HG02973 (cell line): ENCODE data around the gene SDR39U1.

Experiments used
- ATAC-seq: cut with Tn5 transposase; IDR thresholded peaks from one replicate; pipeline ENCODE4 v1.9.1; 2021; ENCODE audit warnings: moderate library complexity; ENCODE audit not compliant: unreplicated experiment

Gene SDR39U1

DNA sequence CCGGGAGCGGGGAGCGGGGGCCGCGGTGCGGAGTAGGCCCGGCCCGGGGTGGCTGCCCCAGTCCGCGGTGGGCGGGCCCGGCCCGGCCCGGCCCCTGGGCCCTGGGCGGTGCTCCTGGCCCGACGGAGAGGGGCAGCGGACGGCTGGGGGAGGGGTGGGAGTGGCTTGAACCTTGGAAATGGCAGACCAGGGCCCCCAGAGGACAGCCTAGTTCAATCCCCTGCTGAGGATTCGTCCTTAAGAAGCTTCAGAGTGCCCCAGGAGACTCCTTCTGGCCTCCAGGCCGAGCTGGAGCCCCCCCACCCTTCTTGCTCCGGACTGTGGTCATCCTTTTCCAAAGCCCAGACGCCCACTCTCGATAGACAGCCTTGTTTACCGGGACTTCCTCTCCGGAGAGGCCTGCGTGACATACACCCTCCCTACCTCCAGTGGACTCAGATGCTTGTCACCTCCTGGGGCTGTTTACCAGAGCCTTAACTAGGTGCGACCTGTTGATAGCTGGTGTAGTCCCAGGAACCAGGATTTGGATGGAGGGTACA, 12.4 kb downstream of the SDR39U1 start:
- peak; percentile 43 for ATAC-seq

DNA sequence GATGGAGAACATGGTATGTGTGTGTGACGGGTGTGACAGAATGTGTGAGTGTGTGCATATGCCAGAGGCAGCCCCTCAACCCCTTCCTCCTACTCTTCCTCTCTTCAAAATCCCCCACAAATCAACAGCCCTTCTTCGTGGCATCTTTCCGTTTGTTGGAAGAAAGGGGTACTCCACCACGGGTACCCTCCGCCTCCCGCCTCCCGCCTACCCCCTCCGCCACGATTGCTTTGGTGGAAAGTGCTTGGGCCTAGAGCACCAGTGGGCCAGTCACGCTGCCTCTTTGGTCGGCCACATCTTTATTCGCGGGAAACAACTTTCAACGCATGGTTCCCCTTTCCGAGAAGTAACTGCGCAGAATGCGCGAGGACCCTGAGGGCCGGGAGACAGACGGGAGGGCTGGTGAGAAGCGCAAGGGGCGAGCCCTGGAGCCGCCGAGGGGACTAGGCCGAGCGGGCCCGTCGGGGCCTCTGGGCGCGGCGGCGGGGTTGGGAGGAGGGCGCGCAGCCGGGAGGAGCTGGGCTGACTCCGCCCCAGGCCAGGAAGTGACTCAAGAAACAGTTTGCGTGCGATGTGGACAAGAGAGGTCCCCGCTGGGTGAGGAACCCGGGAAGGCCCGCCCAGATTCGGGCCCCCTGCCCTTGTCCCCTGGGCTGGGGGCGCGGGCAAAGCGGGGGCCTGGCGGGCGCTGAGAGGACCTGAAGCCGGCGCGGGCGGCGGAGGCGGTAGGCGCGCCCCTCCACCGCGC, 13.0 kb downstream of the SDR39U1 start, which contains the start of the genes CBLN3 and KHNYN:
CBLN3 (minus strand) TSS at position 274 of the 748 bp plus-strand sequence. CDS start 614 bp downstream, outside the sequence.
KHNYN (plus strand) TSS at position 560 of the 748 bp plus-strand sequence. CDS start 777 bp downstream, outside the sequence.
- ATAC-seq, result peak; percentile 77

DNA sequence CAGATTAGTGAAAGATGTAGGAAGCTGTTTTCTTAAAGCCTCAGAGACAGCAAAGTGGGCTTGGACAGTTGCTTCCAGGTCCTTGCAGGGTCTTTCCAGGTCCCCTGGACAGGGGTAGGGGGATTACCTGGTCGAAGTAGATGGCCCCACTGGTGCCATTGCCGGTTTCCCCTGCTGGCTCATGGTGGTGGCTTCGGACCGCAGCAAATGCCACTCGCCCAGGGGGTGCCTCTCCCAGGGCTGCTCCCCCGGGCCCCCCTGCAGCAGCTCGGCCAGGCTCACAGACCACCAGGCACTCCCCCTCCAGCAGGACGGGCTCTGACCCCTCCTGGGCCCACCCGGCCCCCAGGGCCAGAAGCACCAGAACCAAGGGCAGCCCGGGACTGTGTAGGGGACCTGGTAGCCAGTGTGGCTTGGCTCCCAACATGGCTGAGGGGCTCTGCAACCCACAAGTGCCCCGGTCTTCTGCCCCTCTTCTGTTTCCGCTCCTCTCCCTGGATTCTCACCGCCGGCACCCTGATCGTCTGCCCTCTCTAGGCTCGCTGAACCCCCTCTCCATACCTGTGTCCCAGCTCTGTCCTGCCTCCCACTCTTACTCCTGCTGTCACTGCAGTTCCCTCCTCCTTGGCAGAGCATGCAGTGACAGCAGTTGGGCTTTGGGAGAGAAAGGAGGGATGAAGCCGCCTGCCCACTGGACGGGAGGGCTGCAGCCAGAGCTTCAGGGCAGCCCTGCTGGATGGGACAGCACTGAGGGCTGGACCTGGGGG, 13.8 kb downstream of the SDR39U1 start:
- no peak for ATAC-seq

DNA sequence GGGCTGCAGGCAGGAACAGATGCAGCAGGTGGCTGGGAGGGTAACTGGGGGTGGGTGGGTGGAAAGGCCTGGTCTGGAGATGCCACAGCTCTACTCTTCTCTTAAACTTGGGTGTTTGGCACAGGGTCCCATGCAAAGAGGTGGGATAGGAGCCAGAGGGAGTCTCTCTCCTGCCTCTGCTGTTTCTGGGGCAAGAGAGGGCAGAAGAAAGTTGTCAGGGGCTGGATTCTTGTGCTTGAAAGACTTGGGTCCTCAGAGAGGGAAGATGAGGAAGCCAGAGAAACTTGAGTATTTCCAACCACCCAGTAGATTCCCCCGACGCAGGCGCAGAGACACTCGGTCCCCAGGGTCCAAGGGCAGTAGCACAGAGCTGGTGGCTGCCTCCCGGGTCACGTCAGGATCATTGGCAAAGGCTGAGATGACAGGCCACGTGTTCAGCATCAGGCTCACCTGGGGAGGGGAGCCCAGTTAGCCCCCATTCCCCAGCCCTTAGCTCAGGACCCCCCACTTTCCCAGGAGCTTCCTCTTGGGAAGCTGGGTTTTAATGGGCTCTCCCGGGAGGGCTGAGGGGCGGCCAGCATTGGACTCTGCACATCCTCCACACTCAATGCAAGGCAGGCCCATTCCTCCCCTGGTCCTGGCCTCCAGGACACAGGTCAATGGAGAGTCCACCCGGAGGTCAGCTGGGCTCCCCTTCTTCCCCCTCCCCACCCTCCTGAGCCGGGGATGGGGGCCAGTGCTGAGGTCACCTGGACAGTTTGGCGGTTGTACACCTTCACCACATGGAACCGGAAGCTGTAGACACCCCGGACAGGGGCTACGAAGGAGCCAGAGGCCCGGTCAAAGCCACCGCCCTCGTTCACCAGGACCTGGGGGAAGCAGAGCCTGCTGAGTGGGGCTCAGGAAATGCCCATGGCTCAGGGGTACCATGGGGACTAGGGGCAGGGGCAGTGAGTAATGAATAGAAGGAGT, 14.8 kb downstream of the SDR39U1 start:
- no peak for ATAC-seq

DNA sequence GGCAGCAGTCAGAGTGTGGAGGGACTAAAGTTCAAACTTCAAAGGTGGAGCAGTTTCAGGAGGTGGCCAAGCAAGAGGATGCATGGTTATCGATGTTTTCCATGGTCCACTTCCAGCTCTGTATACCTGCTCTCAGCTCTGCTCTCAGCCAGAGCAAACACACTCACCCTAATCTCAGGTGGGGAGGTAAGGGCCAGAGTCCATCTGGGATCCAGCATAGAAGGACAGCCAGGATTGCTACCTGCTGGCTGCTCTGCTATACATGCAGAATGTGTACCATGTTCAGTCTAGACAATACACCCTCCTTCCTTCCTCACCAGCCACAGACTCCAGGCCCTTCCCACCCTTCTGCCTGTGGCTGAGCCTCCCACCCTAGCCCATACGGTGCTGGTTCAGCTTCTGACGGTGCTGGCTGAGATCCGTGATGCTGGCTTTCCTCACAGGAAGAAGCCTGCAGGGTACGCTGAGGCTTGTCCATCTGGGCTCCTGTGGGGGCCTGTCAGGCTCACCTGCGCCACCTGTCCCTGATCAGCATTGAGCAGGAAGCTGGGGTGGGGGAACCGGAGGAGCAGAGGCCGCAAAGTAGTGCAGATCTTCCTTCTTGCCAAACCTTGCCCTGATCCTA, 15.6 kb downstream of the SDR39U1 start:
- ATAC-seq, result no peak

DNA sequence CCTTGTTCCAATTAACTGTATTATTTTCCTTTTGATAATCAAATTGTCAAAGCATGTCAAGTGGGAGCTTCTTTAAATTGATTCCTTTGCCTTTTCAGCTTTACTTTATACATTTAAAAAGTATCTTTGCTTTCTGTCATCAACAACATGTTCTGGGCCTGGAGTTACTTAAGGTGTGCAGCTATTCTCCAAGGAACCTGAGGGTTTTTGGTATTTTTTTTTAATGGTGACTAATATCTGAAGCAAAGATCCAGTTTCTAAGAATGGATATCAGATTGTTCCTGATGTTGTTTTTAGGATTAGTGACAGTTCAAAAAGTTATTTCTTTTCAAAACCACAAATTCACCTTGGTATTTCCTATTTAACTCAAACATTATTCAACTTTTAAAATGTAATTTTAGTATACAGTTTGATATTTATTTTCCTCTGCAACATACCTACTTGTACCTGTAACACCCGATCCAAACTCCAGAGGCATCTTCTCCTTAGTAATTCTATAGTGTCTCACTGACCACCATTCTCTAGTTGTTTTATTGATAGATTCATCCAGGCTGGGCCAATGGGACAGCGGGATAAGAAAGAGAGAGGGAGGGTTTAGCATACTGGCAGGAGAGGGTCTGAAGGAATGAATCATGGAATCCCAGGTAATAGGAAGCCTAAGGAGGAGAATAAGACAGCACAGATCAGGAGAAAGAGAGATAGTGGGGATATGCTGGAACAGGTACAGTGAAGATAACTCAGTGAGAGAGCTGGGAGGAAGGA, 16.2 kb downstream of the SDR39U1 start:
- ATAC-seq, result no peak

DNA sequence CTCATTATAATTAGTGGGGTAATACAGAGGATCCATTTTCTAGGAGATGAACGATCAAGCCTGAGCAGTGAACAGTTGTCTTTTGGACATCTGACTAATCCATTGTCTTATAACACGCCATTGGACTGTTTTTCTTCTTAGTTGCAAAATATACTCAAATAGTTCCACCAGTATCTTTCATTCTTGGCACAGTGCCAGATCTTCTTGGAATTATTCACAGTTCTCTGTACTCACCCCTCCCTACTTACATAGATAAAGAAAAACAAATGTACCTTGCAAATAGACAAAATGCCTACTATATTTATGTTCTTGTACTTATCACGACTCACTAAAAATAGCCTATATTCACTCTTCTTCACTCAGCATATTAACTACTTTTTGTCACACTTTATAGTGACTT, 16.9 kb downstream of the SDR39U1 start:
- no peak for ATAC-seq

DNA sequence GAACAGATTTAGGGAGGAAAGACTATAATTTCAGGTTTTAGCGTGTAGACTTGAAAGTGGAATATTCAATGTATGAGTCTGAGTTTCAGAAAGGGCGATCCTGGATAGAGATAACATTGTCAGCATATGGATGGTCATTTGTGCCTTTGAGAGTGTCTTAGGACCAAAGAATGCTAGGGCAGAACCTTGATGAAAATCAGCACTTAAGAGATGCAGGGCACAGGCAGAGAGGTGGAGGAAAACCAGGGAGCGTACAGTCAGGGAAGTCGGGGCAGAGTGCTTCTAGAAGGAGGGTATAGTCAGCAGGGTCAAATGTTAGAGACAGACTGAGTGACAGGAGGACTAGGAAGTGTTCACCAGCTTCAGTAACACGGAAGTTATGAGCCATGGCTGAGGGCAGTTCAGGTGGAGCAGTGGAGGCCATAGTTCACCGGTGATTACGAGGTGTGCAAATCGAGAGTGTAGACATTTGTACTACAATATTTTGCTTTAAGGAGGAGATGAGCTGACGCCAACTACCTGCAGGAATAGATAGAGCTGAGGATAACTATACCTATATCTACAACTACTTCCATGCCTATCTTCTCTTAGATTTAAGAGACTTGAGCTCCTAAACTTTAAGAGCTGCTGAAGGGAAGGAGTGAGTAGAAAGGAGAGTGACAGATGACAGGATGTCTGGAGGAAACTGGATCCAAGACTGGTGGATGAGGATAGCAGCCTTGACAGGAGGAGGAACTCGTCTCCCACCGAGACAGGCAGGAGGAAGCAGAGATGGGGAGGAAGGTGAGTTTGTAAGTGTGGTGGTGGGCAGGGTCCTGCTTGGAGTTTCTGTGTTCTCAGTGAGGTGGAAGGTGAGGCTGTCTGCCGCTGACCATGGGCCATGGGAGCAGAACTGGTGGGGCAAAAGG, 19.6 kb downstream of the SDR39U1 start:
- ATAC-seq, result no peak

DNA sequence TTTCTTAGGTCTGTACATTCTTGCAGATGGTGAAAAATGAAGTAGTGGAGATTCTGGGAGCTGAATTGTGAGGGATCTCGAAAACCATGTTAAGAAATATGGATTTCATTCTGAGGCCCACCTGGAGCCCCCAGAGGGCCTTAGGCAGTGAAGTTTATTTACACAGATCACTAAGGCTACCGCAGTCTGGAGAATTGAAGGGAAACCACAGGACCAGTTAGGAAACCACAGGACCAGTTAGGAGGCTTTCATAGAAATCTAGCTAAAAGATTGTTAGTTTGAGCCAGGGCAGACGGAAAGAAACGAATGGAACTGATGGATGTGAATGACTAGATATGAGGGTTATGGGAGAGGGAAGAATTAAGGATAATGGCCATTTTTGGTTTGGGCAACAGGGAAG, 20.3 kb downstream of the SDR39U1 start:
- no peak for ATAC-seq

DNA sequence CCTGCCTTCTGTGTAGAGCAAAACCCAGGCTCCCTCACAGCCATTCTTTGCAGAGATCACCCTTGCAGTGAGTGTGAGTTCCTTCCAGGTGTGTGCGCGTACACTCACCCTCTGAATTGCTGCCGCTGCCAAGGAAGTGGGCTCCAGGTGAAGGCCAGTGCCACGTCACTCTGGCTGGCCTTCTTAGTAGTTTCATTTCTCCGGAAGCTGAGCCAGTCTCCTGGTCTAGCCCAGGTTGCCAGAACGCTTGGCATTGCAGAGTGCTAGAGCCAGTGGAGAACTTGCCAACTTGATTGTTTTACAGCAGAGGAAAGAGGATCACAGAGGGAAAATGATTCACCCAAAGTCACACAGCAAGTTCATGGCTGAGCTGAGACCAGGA, 24.1 kb downstream of the SDR39U1 start:
- no peak for ATAC-seq

DNA sequence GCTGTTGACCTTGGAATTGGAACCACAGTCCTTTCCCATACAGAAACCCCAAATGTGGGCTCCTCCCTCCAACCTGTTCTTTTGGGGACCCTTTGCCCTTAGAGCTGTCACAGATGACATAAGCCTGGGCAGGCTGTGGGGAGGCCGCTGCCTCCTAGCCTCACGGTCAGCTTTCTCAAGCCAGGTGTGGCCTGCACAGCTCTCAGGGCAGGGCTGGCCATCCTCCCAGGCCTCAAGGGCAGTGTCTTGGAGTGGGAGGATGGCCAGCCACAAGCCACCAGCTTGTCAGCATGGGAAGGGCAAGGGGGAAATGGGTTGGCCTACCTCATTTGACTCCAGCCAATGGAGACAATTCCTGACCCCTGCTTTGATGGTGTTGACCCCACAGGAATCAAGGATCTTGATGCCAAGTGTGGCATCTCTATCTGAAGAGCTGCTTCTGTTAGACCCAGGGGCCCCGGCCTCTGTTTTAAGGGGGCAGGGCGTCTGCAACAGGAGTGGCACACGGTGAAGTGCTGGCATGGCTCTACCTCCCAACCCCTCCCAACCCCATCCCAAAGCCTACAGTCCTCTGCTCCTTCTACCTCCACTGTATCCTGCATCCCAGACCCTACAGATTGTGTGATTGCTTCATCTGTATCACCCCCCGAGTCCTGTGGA, 24.6 kb downstream of the SDR39U1 start:
- no peak for ATAC-seq

DNA sequence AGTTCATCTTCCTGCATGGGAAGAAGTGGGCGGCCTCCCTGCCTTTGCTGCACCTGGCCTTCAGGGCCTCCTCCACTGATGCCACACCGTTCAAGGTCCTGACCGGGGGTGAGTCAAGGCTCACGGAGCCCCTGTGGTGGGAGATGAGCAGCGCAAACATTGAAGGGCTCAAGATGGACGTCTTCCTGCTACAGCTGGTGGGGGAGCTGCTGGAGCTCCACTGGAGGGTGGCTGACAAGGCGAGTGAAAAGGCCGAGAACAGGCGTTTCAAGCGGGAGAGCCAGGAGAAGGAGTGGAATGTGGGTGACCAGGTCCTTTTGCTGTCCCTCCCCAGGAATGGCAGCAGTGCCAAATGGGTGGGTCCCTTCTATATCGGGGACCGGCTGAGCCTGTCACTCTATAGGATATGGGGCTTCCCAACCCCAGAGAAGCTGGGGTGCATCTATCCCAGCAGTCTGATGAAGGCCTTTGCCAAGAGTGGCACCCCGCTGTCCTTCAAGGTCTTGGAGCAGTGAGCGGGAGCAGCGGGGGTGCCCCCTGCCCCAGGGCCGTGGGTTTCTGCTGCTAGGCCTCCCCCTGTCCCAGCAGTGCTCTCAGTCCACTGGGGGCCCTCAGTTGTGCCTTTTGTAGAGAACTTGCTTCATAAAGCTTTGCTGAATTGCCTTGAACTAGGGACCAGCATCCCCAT, 25.5 kb downstream of the SDR39U1 start:
- ATAC-seq, result no peak

DNA sequence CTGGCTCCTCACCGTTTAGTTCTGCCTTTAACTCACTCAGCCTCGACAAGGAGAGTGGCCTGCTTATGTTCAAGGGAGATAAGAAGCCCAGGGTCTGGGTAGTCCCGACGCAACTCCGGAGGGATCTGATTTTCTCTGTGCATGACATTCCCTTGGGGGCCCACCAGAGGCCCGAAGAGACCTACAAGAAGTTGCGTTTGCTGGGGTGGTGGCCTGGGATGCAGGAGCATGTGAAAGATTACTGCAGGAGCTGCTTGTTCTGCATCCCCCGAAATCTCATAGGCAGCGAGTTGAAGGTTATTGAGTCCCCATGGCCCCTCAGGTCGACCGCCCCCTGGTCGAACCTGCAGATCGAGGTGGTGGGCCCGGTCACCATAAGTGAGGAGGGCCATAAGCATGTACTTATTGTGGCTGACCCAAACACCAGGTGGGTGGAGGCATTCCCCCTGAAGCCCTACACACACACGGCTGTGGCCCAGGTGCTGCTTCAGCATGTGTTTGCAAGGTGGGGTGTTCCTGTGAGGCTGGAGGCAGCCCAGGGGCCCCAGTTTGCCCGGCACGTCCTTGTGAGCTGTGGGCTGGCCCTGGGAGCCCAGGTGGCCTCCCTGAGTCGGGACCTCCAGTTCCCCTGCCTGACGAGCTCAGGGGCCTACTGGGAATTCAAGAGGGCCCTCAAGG, 26.2 kb downstream of the SDR39U1 start:
- no peak for ATAC-seq

DNA sequence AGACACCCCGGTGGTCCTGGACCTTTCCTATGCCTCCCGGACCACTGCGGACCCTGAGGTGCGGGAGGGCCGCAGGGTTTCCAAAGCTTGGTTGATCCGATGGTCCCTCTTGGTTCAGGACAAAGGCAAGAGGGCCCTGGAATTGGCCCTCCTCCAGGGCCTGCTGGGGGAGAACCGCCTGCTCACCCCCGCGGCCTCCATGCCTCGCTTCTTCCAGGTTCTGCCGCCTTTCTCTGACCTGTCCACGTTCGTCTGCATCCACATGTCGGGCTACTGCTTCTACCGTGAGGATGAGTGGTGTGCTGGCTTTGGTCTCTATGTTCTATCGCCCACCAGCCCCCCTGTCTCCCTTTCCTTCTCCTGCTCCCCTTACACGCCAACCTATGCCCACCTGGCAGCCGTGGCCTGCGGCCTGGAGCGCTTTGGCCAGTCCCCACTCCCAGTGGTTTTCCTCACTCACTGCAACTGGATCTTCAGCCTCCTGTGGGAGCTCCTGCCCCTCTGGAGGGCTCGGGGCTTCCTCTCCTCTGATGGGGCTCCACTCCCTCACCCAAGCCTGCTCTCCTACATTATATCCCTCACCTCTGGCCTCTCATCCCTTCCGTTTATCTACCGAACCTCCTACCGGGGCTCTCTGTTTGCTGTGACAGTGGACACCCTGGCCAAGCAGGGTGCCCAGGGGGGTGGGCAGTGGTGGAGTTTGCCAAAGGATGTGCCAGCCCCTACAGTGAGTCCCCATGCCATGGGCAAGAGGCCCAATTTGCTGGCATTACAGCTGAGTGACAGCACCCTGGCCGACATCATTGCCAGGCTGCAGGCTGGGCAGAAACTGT, 26.9 kb downstream of the SDR39U1 start:
- ATAC-seq, result no peak

DNA sequence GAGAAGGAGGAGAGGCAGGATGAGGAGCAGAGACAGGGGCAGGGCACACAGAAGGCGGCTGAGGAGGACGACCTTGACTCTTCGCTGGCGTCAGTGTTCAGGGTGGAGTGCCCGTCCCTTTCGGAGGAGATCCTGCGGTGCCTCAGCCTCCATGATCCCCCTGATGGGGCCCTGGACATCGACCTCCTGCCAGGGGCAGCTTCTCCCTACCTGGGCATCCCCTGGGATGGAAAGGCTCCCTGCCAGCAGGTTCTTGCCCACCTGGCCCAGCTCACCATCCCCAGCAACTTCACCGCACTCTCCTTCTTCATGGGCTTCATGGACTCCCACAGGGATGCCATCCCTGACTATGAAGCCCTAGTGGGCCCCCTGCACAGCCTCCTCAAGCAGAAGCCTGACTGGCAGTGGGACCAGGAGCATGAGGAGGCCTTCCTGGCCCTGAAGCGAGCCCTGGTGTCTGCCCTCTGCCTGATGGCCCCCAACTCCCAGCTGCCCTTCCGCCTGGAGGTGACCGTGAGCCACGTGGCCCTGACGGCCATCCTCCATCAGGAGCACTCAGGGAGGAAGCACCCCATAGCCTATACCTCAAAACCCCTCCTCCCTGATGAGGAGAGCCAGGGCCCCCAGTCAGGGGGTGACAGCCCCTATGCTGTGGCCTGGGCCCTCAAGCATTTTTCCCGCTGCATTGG, 27.7 kb downstream of the SDR39U1 start:
- ATAC-seq, result no peak
